ENCODE results near the gene LGALS3.

Gene LGALS3

DNA sequence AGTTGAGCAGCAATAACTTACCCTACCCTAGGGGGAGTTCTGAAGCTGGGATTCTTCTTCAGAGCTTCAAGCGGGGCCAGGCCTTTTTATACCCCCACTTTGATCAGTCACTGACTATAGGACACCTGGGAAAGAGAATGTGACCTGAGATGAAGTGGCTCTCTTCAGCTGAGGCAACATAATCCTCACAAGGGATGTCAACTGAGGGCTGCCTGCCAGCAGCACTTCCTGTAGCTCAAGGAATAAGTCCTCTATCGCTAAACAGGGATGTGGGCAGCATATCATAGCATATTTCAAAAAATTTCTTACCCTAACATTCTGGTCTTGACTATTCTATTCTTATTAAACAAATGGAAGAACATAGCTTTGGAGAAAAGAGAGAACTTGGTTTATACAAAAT, 17.4 kb downstream of the LGALS3 start (continued):
- TF ChIP-seq ZNF596 (tag by site-specific recombination; IDR thresholded peaks at IDR 0.05) (no peak), FEZF1 (tag by site-specific recombination; IDR thresholded peaks at IDR 0.05) (no peak), ZNF529 (tag by site-specific recombination; IDR thresholded peaks at IDR 0.05; ENCODE audit: insufficient replicate concordance) (no peak), ZNF621 (tag by site-specific recombination; IDR thresholded peaks at IDR 0.05) (no peak), GFI1B (tag by site-specific recombination; IDR thresholded peaks at IDR 0.05) (no peak), ZBTB48 (tag by site-specific recombination; IDR thresholded peaks at IDR 0.05) (no peak), ZNF214 (tag by site-specific recombination; IDR thresholded peaks at IDR 0.05; ENCODE audit: borderline replicate concordance) (no peak)

DNA sequence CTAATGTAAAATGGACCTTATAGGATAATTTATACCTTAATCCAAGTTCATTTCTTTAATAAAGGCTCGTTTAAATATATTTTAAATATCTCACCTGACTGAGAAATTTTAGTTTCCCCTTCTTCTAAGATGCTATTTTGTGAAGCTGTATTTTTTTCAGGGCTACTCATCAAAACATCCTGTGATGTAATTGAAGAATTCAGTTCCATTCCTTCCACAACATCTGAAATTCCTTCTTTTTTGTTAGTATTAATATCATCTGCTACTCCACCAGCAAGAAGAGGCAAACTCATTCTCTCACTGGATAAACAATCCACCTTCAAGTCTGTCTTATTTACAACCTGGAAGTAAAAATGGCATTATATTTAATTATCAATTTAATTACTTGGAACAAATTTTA, 22.5 kb downstream of the LGALS3 start:
- POLR2A ChIA-PET = no interaction called here
- Histone ChIP-seq H3K27ac (ENCODE audit: extremely low read depth, low read depth, low read length) (no peak overlapping the region), H3K9me3 (ENCODE audit: control insufficient read depth, insufficient read depth, low read depth, low read length) (no peaks in the 10 kb centered on the region), H3K4me1 (ENCODE audit: control insufficient read depth, insufficient read depth, low read length) (no peaks in the 10 kb centered on the region), H3K36me3 (ENCODE audit: control insufficient read depth in 2 of 2, insufficient read depth in 1 of 2, low read length in 2 of 2) (peaks cover 80 to 86% of the 10 kb centered on the region in 2 experiments), H3K4me3 (ENCODE audit: low read depth, low read length) (no peak overlapping the region)
- CTCF ChIA-PET = no interaction called here
- TF ChIP-seq ZNF701 (tag by site-specific recombination; IDR thresholded peaks at IDR 0.05) (no peak), ZNF558 (tag by site-specific recombination; IDR thresholded peaks at IDR 0.05) (no peak), SP7 (tag by site-specific recombination; IDR thresholded peaks at IDR 0.05) (no peak), SP2 (tag by site-specific recombination; IDR thresholded peaks at IDR 0.05) (no peak), ZNF10 (tag by site-specific recombination; IDR thresholded peaks at IDR 0.05) (no peak), ZNF423 (tag by site-specific recombination; IDR thresholded peaks at IDR 0.05) (no peak), ZNF175 (tag by site-specific recombination; IDR thresholded peaks at IDR 0.05) (no peak)
- TF ChIP-seq, protein P1, sequence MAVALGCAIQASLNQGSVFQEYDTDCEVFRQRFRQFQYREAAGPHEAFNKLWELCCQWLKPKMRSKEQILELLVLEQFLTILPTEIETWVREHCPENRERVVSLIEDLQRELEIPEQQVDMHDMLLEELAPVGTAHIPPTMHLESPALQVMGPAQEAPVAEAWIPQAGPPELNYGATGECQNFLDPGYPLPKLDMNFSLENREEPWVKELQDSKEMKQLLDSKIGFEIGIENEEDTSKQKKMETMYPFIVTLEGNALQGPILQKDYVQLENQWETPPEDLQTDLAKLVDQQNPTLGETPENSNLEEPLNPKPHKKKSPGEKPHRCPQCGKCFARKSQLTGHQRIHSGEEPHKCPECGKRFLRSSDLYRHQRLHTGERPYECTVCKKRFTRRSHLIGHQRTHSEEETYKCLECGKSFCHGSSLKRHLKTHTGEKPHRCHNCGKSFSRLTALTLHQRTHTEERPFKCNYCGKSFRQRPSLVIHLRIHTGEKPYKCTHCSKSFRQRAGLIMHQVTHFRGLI (tag by site-specific recombination; IDR thresholded peaks at IDR 0.05) = no peak
- TF ChIP-seq, protein P2, sequence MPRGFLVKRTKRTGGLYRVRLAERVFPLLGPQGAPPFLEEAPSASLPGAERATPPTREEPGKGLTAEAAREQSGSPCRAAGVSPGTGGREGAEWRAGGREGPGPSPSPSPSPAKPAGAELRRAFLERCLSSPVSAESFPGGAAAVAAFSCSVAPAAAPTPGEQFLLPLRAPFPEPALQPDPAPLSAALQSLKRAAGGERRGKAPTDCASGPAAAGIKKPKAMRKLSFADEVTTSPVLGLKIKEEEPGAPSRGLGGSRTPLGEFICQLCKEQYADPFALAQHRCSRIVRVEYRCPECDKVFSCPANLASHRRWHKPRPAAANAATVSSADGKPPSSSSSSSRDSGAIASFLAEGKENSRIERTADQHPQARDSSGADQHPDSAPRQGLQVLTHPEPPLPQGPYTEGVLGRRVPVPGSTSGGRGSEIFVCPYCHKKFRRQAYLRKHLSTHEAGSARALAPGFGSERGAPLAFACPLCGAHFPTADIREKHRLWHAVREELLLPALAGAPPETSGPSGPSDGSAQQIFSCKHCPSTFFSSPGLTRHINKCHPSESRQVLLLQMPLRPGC (tag by site-specific recombination; IDR thresholded peaks at IDR 0.05) = no peak

DNA sequence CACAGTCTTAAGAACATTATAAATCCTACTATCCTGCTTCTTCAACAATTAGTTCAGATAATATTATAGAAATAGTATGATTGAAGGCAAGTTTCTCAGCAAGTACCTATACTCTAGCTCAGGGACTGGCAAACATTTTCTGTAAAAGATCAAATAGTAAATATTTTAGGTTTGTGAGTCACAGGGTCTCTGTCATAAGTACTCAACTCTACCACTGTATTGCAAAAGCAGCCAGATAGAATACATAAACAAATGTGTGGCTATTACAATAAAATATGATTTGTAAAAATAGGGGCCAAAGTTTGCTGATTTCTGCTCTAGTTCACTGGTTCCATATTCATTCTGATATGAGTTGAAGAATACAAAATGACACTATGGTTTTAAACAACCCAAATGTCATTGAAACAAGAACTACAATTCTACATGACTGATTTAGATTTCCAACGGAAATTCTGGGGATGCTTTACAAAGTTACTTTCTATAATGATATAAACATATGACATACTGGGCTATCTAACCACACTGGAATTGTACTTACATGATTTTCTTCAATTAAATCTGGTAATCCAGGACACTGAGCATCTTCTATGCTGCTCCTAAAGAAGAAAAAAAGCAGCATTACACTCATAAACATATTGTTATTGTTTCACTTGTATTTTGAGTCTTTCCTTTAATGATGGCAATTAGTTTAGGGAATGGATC, 23.2 kb downstream of the LGALS3 start:
- TF ChIP-seq ZNF184 (tag by site-specific recombination; IDR thresholded peaks at IDR 0.05) (no peak), ZBTB17 (tag by site-specific recombination; IDR thresholded peaks at IDR 0.05) (no peak), KLF9 (tag by site-specific recombination; IDR thresholded peaks at IDR 0.05; ENCODE audit: low read depth) (no peak), ZNF391 (tag by site-specific recombination; IDR thresholded peaks at IDR 0.05; ENCODE audit: borderline replicate concordance, low read depth) (no peak), ZFP3 (tag by site-specific recombination; IDR thresholded peaks at IDR 0.05; ENCODE audit: low read depth) (no peak)
- TF ChIP-seq, protein P3, sequence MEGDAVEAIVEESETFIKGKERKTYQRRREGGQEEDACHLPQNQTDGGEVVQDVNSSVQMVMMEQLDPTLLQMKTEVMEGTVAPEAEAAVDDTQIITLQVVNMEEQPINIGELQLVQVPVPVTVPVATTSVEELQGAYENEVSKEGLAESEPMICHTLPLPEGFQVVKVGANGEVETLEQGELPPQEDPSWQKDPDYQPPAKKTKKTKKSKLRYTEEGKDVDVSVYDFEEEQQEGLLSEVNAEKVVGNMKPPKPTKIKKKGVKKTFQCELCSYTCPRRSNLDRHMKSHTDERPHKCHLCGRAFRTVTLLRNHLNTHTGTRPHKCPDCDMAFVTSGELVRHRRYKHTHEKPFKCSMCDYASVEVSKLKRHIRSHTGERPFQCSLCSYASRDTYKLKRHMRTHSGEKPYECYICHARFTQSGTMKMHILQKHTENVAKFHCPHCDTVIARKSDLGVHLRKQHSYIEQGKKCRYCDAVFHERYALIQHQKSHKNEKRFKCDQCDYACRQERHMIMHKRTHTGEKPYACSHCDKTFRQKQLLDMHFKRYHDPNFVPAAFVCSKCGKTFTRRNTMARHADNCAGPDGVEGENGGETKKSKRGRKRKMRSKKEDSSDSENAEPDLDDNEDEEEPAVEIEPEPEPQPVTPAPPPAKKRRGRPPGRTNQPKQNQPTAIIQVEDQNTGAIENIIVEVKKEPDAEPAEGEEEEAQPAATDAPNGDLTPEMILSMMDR (tag by site-specific recombination; IDR thresholded peaks at IDR 0.05) = no peak
- CTCF ChIA-PET = interaction anchor here (0.9 kb wide), 2 partner anchors 60 to 65 kb away, joined by 3 to 8 read pairs; no protein-coding TSS in a partner anchor
- Histone ChIP-seq H3K4me1 (ENCODE audit: control insufficient read depth, insufficient read depth, low read length) (no peaks in the 10 kb centered on the region), H3K27ac (ENCODE audit: extremely low read depth, low read depth, low read length) (no peak overlapping the region), H3K9me3 (ENCODE audit: control insufficient read depth, insufficient read depth, low read depth, low read length) (no peaks in the 10 kb centered on the region), H3K36me3 (ENCODE audit: control insufficient read depth in 2 of 2, insufficient read depth in 1 of 2, low read length in 2 of 2) (peaks cover 80 to 87% of the 10 kb centered on the region in 2 experiments), H3K4me3 (ENCODE audit: low read depth, low read length) (no peak overlapping the region)
- POLR2A ChIA-PET = no interaction called here

All from HEK293 (cell line).